ENCODE data around the gene FPGS. TPM values are rescaled to one million over a fixed set of nuclear protein-coding genes. Genes with fewer than 3 reads are reported as not detected.

The FPGS gene
- total RNA-seq, 1 experiment from 2014 or later, result 81.7 TPM

DNA sequence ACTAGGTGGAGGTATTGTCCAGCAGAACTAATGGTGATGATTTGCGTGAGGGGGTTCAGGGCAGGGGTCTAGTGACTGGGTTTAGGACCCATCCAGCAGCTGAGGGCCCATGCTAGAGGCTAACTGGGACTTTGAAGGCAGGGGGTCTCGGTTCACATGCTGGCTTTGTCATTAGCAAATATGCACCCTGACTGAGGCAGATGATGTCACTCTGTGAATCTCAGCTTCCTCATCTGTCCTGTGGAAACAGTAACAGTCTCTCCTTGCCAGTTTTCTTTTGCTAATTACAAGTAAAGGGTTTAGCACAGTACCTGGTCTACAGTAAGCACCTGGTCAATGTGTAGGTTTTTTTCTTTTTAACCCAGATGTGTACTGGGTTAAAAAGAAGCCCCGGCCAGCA lies 29.4 kb upstream of the FPGS start:
- ATAC-seq (no peak), DNase-seq (ENCODE audit: low spot score) (no peak)
- TF ChIP-seq, protein P1, sequence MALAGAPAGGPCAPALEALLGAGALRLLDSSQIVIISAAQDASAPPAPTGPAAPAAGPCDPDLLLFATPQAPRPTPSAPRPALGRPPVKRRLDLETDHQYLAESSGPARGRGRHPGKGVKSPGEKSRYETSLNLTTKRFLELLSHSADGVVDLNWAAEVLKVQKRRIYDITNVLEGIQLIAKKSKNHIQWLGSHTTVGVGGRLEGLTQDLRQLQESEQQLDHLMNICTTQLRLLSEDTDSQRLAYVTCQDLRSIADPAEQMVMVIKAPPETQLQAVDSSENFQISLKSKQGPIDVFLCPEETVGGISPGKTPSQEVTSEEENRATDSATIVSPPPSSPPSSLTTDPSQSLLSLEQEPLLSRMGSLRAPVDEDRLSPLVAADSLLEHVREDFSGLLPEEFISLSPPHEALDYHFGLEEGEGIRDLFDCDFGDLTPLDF (CRISPR knock-in tag; IDR thresholded peaks at IDR 0.05), result no peak
- TF ChIP-seq TP53 (CRISPR knock-in tag; IDR thresholded peaks at IDR 0.05) (no peak), NFYB (CRISPR knock-in tag; conservative IDR thresholded peaks at IDR 0.05; ENCODE audit: low read depth) (no peak), ZNF423 (CRISPR knock-in tag; IDR thresholded peaks at IDR 0.05) (no peak)
- TF ChIP-seq, protein P2, sequence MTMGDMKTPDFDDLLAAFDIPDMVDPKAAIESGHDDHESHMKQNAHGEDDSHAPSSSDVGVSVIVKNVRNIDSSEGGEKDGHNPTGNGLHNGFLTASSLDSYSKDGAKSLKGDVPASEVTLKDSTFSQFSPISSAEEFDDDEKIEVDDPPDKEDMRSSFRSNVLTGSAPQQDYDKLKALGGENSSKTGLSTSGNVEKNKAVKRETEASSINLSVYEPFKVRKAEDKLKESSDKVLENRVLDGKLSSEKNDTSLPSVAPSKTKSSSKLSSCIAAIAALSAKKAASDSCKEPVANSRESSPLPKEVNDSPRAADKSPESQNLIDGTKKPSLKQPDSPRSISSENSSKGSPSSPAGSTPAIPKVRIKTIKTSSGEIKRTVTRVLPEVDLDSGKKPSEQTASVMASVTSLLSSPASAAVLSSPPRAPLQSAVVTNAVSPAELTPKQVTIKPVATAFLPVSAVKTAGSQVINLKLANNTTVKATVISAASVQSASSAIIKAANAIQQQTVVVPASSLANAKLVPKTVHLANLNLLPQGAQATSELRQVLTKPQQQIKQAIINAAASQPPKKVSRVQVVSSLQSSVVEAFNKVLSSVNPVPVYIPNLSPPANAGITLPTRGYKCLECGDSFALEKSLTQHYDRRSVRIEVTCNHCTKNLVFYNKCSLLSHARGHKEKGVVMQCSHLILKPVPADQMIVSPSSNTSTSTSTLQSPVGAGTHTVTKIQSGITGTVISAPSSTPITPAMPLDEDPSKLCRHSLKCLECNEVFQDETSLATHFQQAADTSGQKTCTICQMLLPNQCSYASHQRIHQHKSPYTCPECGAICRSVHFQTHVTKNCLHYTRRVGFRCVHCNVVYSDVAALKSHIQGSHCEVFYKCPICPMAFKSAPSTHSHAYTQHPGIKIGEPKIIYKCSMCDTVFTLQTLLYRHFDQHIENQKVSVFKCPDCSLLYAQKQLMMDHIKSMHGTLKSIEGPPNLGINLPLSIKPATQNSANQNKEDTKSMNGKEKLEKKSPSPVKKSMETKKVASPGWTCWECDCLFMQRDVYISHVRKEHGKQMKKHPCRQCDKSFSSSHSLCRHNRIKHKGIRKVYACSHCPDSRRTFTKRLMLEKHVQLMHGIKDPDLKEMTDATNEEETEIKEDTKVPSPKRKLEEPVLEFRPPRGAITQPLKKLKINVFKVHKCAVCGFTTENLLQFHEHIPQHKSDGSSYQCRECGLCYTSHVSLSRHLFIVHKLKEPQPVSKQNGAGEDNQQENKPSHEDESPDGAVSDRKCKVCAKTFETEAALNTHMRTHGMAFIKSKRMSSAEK (CRISPR knock-in tag; IDR thresholded peaks at IDR 0.05; ENCODE audit: borderline replicate concordance), result no peak
- ChIA-PET CTCF (interaction anchor here (0.7 to 1.0 kb wide), 2 partner anchors 9 to 38 kb away, joined by 3 to 4 read pairs; partner anchors contain the start of gene TOR2A), POLR2A (no interaction called here)
- H3K9me3 Mint-ChIP-seq, result no peaks in the 10 kb centered on the region
- H3K4me3 Mint-ChIP-seq, result no peak overlapping the region
- peaks cover 7% of the 10 kb centered on the region for H3K27me3 Mint-ChIP-seq (ENCODE audit: low read depth)
- no peaks in the 10 kb centered on the region for H3K36me3 Mint-ChIP-seq
- no peak overlapping the region for H3K27ac Mint-ChIP-seq
- H3K4me1 Mint-ChIP-seq, result peaks cover 31% of the 10 kb centered on the region

DNA sequence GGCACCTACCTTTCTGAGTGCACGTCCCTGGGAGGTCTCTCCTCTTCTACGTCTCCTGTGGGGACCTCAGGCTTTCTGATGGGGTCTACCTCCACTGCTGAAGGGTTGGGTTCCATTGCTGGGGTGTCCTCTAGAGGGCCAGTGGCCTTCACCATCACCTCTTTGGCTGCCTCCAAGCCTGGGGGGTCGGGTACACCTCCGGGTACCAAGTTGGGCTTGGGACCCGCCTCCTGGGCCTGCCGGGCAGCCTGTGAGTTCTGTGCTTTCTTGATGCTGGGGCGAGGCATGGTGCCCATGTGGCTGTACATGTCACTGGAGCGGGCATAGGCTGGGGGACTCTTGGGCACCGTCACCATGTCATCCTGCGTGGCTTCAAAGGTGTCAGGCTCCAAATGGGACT lies 28.7 kb upstream of the FPGS start:
- ChIA-PET POLR2A (no interaction called here), CTCF (interaction anchor here (1.0 kb wide), 1 partner anchor 39 kb away, joined by 4 read pairs; the partner anchor contains the start of gene TOR2A)
- Mint-ChIP-seq H3K27me3 (ENCODE audit: low read depth) (peaks cover 7% of the 10 kb centered on the region), H3K27ac (no peak overlapping the region), H3K4me3 (no peak overlapping the region), H3K4me1 (peaks cover 29% of the 10 kb centered on the region), H3K36me3 (no peaks in the 10 kb centered on the region), H3K9me3 (no peaks in the 10 kb centered on the region)
- ATAC-seq (no peak), DNase-seq (ENCODE audit: low spot score) (no peak)
- TF ChIP-seq, protein P1 (CRISPR knock-in tag; IDR thresholded peaks at IDR 0.05), result no peak

DNA sequence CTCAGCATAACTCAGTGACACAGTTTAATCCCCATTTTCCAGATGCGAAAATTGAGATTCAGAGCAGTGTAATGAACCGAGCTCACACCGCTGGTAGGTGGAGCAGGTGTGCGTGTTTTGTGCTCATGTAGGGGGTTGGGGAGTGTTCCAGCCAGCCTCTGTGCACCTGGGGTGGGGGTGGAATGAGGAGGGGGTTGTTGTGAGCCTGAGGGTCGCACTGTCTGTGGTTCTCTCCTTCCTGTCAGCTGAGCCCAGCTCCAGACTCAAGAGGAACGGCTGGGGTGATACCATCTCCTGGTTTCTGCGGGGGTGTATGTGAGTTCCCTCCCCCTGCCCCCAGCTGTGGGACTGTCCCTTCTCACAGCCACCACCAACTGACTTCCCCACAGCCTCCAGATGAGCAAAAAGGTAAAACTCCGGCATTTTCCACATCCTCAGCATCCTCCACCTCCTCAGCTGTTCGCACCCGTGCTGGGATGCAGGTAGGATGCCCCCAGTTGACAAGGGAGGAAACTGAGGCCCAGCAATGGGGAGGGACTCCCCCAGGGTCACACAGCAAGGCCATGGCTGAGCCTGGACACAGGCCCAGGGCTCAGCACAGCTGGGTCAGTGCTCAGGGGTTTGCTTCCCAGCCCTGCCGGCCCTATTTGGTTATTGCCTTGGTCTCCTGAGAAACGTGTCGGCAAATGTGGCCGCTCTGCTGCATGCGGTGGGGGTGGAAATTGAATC lies 26.3 kb upstream of the FPGS start:
- ATAC-seq, result peak; percentile 19
- H3K4me3 Mint-ChIP-seq, result no peak overlapping the region
- no peaks in the 10 kb centered on the region for H3K27me3 Mint-ChIP-seq (ENCODE audit: low read depth)
- POLR2A ChIA-PET, result no interaction called here
- H3K4me1 Mint-ChIP-seq, result peaks cover 23% of the 10 kb centered on the region
- H3K36me3 Mint-ChIP-seq, result no peaks in the 10 kb centered on the region
- H3K9me3 Mint-ChIP-seq, result no peaks in the 10 kb centered on the region
- CTCF ChIA-PET, result interaction anchor here (1.0 to 1.9 kb wide), 7 partner anchors 8 to 198 kb away, joined by 3 to 14 read pairs (median 4); partner anchors contain the start of genes CDK9 and TOR2A
- DNase-seq (ENCODE audit: low spot score), result peak; percentile 73
- H3K27ac Mint-ChIP-seq, result no peak overlapping the region
- TF ChIP-seq, protein P1 (CRISPR knock-in tag; IDR thresholded peaks at IDR 0.05), result no peak
- TF ChIP-seq, protein P3, sequence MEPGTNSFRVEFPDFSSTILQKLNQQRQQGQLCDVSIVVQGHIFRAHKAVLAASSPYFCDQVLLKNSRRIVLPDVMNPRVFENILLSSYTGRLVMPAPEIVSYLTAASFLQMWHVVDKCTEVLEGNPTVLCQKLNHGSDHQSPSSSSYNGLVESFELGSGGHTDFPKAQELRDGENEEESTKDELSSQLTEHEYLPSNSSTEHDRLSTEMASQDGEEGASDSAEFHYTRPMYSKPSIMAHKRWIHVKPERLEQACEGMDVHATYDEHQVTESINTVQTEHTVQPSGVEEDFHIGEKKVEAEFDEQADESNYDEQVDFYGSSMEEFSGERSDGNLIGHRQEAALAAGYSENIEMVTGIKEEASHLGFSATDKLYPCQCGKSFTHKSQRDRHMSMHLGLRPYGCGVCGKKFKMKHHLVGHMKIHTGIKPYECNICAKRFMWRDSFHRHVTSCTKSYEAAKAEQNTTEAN (CRISPR knock-in tag; IDR thresholded peaks at IDR 0.05), result no peak
- no peak for TF ChIP-seq ATF1 (CRISPR knock-in tag; IDR thresholded peaks at IDR 0.05)
- TF ChIP-seq, protein P4, sequence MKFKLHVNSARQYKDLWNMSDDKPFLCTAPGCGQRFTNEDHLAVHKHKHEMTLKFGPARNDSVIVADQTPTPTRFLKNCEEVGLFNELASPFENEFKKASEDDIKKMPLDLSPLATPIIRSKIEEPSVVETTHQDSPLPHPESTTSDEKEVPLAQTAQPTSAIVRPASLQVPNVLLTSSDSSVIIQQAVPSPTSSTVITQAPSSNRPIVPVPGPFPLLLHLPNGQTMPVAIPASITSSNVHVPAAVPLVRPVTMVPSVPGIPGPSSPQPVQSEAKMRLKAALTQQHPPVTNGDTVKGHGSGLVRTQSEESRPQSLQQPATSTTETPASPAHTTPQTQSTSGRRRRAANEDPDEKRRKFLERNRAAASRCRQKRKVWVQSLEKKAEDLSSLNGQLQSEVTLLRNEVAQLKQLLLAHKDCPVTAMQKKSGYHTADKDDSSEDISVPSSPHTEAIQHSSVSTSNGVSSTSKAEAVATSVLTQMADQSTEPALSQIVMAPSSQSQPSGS (CRISPR knock-in tag; IDR thresholded peaks at IDR 0.05; ENCODE audit: borderline replicate concordance, low read depth), result no peak
- TF ChIP-seq, protein P2 (CRISPR knock-in tag; IDR thresholded peaks at IDR 0.05; ENCODE audit: borderline replicate concordance), result 0 out of 2 replicates have a peak, but pooled peaks have one; percentile 42
- TF ChIP-seq, protein P5, sequence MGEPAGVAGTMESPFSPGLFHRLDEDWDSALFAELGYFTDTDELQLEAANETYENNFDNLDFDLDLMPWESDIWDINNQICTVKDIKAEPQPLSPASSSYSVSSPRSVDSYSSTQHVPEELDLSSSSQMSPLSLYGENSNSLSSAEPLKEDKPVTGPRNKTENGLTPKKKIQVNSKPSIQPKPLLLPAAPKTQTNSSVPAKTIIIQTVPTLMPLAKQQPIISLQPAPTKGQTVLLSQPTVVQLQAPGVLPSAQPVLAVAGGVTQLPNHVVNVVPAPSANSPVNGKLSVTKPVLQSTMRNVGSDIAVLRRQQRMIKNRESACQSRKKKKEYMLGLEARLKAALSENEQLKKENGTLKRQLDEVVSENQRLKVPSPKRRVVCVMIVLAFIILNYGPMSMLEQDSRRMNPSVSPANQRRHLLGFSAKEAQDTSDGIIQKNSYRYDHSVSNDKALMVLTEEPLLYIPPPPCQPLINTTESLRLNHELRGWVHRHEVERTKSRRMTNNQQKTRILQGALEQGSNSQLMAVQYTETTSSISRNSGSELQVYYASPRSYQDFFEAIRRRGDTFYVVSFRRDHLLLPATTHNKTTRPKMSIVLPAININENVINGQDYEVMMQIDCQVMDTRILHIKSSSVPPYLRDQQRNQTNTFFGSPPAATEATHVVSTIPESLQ (CRISPR knock-in tag; IDR thresholded peaks at IDR 0.05), result no peak

All from WTC11 (cell line).